GM10266 (cell line): ENCODE data around the gene ATG10.

Experiments used
- DNase-seq: peaks from one replicate; pipeline ENCODE4 v3.0.0; 2012; ENCODE audit errors: extremely low spot score
- CTCF ChIP-seq: IDR thresholded peaks from 2 replicates; pipeline ENCODE4 v1.5.1; 2012; ENCODE audit warnings: mild to moderate bottlenecking, low read depth; ENCODE audit not compliant: control insufficient read depth, insufficient read depth; ENCODE audit errors: missing control alignments

Gene ATG10

GRCh38 chr5:82068723-82069122 lies 96.9 kb downstream of the ATG10 start:
- TF ChIP-seq CTCF, result no peak
- no peak for DNase-seq

GRCh38 chr5:82072138-82072537 lies 100.3 kb downstream of the ATG10 start:
- DNase-seq, result no peak

DNA sequence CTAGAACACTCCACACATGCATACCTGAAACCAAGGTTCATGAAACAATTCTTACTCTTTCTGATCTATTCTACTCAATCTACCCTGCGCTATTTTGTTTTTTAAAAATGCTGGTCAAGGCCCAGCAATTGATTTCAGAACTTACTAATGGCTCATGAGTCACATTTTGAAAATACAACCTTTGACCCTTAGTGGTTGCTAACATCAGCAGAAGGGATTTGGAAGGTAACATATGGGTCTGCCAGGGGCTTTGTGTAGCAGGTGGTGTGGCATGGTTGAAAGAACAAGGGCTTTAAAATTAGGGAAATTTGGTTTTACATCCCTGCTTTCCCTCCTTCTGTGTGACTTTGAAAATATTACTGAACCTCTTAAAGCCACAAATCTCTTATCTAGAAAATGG lies 101.4 kb downstream of the ATG10 start:
- no peak for DNase-seq
- TF ChIP-seq CTCF, result no peak

More at GRCh38 chr5:82072138-82072537, 100.3 kb downstream of the ATG10 start:
- TF ChIP-seq CTCF, result no peak

GRCh38 chr5:82074950-82075349 lies 103.1 kb downstream of the ATG10 start:
- no peak for TF ChIP-seq CTCF
- no peak for DNase-seq

DNA sequence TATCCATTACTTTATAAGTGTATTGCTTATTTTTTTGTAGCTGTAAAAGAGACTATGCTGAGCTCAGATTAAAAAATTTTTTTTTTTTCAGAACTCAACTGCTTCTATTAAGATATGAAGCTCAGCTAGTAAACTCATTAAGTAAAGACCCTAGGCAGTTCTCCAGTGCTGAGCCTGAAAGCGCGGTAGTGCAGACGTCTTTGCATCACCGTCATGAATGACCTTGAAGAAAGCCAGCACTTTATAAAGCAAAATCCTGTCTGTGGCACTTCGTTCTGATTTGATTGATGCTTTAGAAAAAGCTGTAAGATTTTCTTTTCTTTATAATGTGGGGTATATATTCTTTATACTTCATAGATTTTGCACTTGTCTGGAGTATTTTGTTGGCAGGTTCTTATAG lies 105.7 kb downstream of the ATG10 start:
- TF ChIP-seq CTCF, result no peak
- no peak for DNase-seq

DNA sequence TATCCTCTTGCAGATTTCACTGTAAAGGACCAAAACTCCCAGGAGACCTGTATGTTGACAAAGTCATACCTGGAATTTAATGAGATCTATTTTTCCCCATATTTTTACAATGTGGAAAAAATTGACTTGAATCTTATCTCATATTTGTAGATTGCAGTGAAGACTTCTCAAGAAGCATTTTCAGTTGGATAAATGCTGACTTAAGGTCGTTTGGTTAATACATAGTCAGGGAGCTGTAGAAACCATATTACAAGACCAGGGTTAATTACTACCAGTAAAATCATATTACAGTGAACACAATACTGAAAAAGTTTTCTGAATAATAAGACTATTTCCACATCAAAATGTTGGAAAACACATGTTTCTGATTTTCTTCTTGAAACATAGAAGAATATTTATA lies 119.8 kb downstream of the ATG10 start:
- no peak for TF ChIP-seq CTCF
- no peak for DNase-seq

DNA sequence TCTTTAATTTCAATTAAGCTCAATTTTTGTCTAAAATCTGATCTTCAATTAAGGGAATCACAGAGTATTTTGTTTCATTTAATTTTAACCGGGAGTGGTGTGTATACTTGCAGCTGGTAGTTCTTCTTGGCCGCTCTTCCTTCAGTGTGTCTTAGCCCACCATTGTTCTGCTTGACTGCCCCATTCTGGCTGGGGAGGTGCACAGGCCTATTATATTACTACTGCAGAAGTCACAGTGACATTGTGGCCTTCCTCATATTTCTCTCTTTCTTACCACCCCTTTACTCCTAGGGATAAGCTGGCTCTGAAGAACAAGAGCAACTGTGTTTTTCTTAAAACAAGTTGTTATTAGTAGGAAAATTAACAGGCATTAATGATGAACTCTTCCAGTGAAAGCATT lies 123.7 kb downstream of the ATG10 start:
- TF ChIP-seq CTCF, result no peak

More for the DNA sequence above, 123.7 kb downstream of the ATG10 start:
- no peak for DNase-seq
